Stomach smooth muscle (tissue), 2 donors: ENCODE measurements around the gene MAP4.
A peak's percentile ranks its signal among the peaks of the same experiment; 100 is the strongest.
"Not testable (repeated sequence)": the region's sequence is repeated elsewhere in the genome, so short reads cannot be mapped to it uniquely, and the experiment has no call there.

ENCODE experiments used
- H3K27ac ChIP-seq: one replicate; pipeline ENCODE4 v1.7.0; 2013; ENCODE audit warnings: mild to moderate bottlenecking, low read length, inconsistent platforms
- H3K27me3 ChIP-seq, 2 donors: one replicate each; pipeline ENCODE4 v1.7.0; 2013; ENCODE audit warnings: low read length in 2 of 2; ENCODE audit not compliant: insufficient read depth in 2 of 2, control insufficient read depth in 1 of 2
- H3K36me3 ChIP-seq, 2 donors: one replicate each; pipeline ENCODE4 v1.7.0; 2013; ENCODE audit warnings: low read length in 2 of 2; ENCODE audit not compliant: control insufficient read depth in 2 of 2, insufficient read depth in 2 of 2
- H3K4me1 ChIP-seq: one replicate; pipeline ENCODE4 v1.7.0; 2013; ENCODE audit warnings: low read length; ENCODE audit not compliant: control insufficient read depth, insufficient read depth
- H3K4me3 ChIP-seq, 2 donors: one replicate each; pipeline ENCODE4 v1.7.0; 2013; ENCODE audit warnings: low read length in 2 of 2
- H3K9ac ChIP-seq, 2 donors: one replicate each; pipeline ENCODE4 v1.7.0; 2013; ENCODE audit warnings: low read length in 2 of 2, mild to moderate bottlenecking in 1 of 2
- H3K9me3 ChIP-seq, 2 donors: one replicate each; pipeline ENCODE4 v1.7.0; 2013; ENCODE audit warnings: low read length in 2 of 2; ENCODE audit not compliant: control insufficient read depth in 2 of 2
- donor health status: healthy.
- donor health status: Pancreatic carcinoma.

MAP4 gene, protein sequence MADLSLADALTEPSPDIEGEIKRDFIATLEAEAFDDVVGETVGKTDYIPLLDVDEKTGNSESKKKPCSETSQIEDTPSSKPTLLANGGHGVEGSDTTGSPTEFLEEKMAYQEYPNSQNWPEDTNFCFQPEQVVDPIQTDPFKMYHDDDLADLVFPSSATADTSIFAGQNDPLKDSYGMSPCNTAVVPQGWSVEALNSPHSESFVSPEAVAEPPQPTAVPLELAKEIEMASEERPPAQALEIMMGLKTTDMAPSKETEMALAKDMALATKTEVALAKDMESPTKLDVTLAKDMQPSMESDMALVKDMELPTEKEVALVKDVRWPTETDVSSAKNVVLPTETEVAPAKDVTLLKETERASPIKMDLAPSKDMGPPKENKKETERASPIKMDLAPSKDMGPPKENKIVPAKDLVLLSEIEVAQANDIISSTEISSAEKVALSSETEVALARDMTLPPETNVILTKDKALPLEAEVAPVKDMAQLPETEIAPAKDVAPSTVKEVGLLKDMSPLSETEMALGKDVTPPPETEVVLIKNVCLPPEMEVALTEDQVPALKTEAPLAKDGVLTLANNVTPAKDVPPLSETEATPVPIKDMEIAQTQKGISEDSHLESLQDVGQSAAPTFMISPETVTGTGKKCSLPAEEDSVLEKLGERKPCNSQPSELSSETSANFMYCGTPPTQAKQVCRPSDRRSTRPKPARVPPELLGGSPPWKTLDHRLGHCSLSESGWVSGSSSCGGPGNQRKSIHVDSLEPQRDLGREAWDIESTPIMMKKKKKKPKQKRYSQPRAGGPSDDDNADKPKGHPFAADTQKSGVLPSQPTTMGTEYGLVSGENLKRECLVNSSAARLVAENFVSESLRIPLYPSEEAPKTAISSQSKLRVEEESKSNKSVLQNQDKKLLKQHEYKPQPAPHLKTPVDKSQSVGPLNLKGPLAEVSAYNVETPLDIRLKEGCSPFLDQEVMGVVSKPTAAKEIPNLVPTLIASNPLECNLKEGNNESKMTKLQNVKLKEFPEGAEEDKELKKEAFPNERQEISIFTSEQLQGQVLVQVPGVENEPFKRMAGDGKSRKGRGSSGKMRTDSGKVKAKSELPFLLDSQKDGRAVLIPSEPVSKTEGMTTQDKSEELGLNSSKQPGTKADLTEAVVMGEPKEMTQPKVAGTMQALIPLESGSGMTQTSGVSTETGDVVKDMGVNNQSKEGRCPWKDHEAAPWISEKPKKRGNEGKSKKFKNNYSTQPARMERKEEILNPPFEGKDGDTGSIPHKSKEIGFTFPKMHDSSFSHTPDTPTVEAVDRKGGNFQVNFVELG (N-terminal part only)

DNA sequence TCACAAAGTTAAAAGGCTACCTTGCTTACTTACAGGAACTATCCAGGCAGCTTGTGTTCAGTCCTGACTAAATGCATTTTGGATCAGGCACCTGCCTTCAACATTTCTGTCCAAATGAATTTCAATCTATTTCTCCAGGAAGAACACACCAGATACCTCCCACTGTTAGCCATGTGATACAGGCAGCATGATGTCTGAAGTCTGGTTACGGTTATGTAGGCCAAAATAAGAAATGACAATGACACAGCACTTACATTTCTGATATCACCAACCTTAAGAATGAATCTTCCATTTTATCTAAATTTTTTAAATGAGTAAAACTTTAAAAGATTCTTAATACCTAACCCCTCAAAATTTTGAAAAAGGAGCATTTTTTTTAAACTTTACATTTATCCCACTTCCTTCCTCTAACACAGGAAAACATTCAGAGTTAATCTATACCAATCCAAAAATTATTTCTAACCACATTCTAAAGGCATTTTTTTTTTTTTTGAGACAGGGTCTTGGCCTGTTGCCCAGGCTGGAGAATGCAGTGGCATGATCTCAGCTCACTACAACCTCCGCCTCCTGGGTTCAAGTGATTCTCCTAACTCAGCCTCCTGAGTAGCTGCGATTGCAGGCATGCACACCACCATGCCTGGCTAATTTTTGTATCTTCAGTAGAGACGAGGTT lies at the start of gene MAP4:
MAP4 (minus strand) TSS at position 116 of the 673 bp plus-strand sequence. CDS start 17,556 bp downstream, outside the sequence.
- H3K4me1 ChIP-seq: peaks cover 33% of the 10 kb centered on the region
- peak within 1 kb of the TSS in 1 of 2 donors; percentile 51 for H3K9ac ChIP-seq
- H3K36me3 ChIP-seq: no peaks in the 10 kb centered on the region
- no peaks in the 10 kb centered on the region for H3K27me3 ChIP-seq
- peak within 1 kb of the TSS; percentile 58 for H3K27ac ChIP-seq
- peak within 1 kb of the TSS in 1 of 2 donors; percentile 18 for H3K4me3 ChIP-seq
- H3K9me3 ChIP-seq: no peaks in the 10 kb centered on the region

DNA sequence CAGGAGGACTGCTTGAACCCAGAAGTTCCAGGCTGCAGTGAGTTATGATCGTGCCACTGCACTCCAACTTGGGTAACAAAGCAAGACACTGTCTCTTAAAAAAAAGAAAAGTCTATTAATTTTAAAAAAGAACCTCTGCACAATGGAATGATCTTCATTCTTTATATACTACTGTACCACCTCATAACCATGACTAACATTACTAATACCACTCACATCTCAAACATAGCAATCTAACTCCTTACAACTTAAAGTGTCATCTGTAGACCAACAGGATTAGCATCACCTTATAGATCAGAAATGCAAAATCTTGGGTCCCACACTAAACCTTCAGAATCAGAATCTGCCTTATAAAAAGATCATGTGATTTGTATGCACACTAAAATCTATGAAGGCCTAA lies 48.8 kb upstream of the MAP4 start:
- Histone ChIP-seq H3K4me1 (peaks cover 3% of the 10 kb centered on the region), H3K4me3 (no peak overlapping the region), H3K27ac (no peak overlapping the region)

DNA sequence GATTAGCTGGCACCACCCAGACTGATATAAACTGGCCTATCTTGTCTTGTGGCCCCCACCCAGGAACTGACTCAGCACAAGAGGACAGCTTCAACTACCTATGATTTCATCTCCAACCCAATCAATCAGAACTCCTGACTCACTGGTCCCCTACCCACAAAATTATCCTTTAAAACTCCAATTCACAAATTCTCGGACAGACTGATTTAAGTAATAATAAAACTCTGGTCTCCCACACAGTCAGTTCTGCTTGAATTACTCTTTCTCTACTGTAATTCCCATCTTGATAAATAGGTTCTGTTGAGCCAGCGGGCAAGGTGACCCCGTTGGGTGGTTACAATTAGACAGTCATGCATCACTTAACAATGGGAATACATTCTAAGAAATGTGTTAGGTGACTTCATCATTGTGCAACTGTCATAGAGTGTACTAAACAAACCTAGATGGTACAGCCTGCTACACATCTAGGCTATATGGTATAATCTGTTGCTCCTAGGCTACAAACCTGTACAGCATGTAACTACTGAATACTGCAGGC lies 48.1 kb upstream of the MAP4 start:
- Histone ChIP-seq H3K27ac (no peak overlapping the region), H3K27me3 (no peaks in the 10 kb centered on the region), H3K9me3 (no peaks in the 10 kb centered on the region), H3K4me3 (no peak overlapping the region), H3K9ac (no peak overlapping the region), H3K4me1 (peaks cover 3% of the 10 kb centered on the region), H3K36me3 (no peaks in the 10 kb centered on the region)

More for the DNA sequence above, 48.8 kb upstream of the MAP4 start:
- Histone ChIP-seq H3K27me3 (no peaks in the 10 kb centered on the region), H3K36me3 (no peaks in the 10 kb centered on the region), H3K9me3 (no peaks in the 10 kb centered on the region), H3K9ac (no peak overlapping the region)

DNA sequence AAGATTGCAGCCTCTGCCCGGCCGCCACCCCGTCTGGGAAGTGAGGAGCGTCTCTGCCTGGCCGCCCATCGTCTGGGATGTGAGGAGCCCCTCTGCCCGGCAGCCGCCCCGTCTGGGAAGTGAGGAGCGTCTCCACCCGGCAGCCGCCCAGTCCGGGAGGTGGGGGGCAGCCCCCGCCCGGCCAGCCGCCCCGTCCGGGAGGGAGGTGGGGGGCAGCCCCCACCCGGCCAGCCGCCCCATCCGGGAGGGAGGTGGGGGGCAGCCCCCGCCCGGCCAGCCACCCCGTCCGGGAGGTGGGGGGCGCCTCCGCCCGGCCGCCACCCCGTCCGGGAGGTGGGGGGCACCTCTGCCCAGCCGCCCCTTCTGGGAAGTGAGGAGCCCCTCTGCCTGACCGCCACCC lies 45.4 kb upstream of the MAP4 start:
- H3K27ac ChIP-seq, H3K4me1 ChIP-seq, H3K4me3 ChIP-seq, H3K27me3 ChIP-seq, H3K9me3 ChIP-seq, H3K9ac ChIP-seq, H3K36me3 ChIP-seq: not testable (repeated sequence)

DNA sequence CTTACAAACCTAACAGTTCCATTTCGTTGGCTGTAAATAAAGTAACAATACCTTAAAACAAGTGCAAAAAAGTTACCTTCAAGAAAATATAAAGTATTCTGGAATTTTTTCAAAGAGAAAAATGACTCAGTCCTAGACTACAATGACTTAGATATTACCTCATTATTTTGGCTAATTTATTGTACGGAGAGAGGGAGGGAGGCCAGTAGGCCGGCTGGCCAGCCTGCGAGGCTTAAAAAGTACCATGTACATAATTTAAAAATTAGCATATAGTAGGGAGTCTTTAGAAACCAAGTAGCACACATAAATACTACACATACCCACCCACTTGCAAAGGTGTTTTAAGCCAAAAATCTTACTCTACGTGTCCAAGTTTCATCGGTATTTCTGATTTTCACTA lies 41.9 kb upstream of the MAP4 start:
- peaks cover 4% of the 10 kb centered on the region for H3K4me1 ChIP-seq
- H3K9me3 ChIP-seq: no peaks in the 10 kb centered on the region
- H3K27me3 ChIP-seq: no peaks in the 10 kb centered on the region
- no peak overlapping the region for H3K27ac ChIP-seq
- H3K4me3 ChIP-seq: no peak overlapping the region
- H3K36me3 ChIP-seq: peaks cover 0 to 3% of the 10 kb centered on the region in 2 donors
- no peak overlapping the region for H3K9ac ChIP-seq

DNA sequence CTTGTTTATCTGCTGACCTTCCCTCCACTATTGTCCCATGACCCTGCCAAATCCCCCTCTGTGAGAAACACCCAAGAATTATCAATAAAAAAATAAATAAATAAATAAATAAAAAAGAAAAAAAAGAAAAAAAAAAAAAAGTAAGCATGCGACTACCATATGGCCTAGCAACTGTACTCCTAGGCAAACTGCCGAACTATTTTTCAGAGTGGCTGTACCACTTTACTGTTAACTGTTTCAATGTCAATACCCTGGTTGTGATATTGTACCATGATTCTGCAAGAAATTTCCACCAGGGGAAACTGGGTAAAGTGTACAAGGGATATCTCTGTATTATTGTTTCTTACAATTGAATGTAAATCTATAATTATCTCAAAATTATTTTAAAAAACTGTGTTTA lies 41.3 kb upstream of the MAP4 start:
- Histone ChIP-seq H3K9ac (no peak overlapping the region), H3K4me3 (no peak overlapping the region), H3K27me3 (no peaks in the 10 kb centered on the region), H3K4me1 (peaks cover 4% of the 10 kb centered on the region), H3K27ac (no peak overlapping the region), H3K36me3 (peaks cover 0 to 3% of the 10 kb centered on the region in 2 donors), H3K9me3 (no peaks in the 10 kb centered on the region)

DNA sequence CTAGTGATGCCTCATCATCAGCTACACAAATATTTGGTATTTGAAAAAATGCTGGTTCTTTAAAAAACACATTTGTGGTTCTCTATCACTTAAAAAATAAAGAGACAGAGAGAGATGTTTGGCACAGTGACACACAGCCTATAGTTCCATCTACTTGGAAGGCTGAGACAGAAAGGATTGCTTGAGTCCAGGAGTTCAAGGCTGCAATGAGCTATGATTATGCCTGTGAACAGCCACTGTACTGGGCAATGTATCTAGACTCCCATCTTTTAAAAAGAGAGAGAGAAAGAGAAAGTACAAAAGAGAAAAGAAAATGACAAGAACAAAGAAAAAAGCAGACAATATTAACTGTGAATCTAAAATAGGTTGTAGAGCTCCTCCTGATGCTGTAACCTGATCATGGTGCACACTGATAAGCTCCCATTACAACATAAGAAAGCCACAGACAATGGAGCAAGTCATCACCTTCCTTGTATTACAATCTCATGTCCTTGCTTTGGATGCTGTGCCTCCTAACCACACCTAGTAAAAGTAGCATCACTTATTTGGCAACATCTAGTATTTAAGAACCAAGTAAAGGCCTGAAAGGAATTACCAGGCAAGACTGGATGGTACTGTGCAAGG lies 31.7 kb upstream of the MAP4 start:
- H3K4me3 ChIP-seq: no peak overlapping the region
- no peaks in the 10 kb centered on the region for H3K27me3 ChIP-seq
- no peak overlapping the region for H3K27ac ChIP-seq

DNA sequence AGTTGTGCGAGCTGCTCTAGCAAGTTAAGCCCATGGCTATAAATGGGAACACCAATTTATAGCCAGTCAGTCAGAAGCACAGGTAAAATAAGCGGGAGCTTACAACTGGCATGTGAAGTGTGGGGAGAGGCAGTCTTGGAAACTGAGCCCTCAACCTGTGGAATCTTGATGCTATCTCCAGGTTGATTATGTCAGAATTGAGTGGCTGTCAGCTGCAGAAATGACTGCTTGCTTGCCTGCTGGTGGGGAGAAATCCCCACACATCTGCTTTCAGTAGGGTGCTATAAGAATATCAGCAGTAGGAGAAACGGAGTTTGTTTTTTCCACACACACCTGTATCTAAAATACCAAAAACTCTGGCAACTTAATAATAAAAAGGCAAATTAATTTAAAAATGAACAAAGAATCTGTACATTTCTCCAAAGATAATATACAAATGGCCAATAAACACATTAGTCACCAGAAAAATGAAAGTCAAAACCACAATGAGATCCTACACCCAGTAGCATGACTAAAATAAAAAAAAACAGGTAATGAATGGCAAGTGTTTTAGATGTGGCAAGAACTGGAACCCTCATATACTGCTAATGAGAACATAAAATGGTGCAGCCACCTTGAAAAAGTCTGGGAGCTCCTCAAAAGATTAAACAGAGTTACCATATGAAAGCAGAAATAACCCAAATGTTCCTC lies 26.0 kb upstream of the MAP4 start:
- Histone ChIP-seq H3K27ac (no peak overlapping the region), H3K36me3 (no peaks in the 10 kb centered on the region), H3K4me3 (no peak overlapping the region), H3K4me1 (peaks cover 14% of the 10 kb centered on the region), H3K9me3 (no peaks in the 10 kb centered on the region), H3K9ac (no peak overlapping the region), H3K27me3 (no peaks in the 10 kb centered on the region)

More for the DNA sequence above, 31.7 kb upstream of the MAP4 start:
- H3K9me3 ChIP-seq: no peaks in the 10 kb centered on the region
- H3K9ac ChIP-seq: no peak overlapping the region
- no peaks in the 10 kb centered on the region for H3K4me1 ChIP-seq
- H3K36me3 ChIP-seq: no peaks in the 10 kb centered on the region

DNA sequence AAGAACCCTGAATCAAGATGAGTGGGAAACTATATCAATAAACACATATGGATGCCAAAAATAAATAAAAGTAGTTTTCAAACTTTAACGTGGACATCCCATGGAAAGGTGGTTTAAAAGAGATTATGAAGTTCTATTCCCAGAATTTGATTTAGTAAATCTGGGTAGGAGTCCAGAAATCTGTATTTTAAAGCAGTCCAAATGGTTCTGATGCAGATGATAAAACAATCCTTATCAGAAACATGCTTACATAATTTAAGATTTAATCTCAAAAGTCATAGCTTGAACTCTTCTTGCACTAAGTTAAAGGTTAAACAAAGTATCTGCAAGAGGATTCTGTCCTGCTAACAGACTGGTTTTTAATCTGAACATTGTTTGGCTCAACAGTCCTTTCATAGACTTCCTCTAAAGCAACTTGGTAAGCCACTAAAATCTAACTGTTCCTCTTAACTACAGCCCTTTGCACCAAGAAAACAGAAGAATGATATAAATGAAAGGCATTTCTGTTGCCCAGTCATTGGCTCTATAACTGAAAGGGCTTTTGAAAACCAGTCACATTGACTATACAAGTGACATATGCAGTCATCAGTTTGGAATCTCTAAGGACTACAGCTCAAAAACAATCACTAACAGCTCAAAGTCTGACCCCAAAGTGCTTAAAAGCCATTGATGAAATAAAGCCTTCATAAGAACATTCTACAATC lies 23.4 kb upstream of the MAP4 start:
- Histone ChIP-seq H3K27me3 (no peaks in the 10 kb centered on the region), H3K9ac (peak overlapping the region in 1 of 2 donors; percentile 26), H3K9me3 (no peaks in the 10 kb centered on the region), H3K36me3 (no peaks in the 10 kb centered on the region), H3K4me3 (no peak overlapping the region), H3K27ac (peak overlapping the region; percentile 20), H3K4me1 (peaks cover 14% of the 10 kb centered on the region)
